ENCODE results near the gene ITPRIP. TPM values are rescaled to one million over a fixed set of nuclear protein-coding genes. Genes with fewer than 3 reads are reported as not detected.

Gene ITPRIP
- total and polyA plus RNA-seq, 11 donors: 18.4 to 90.2 (median 27.7) TPM

- H3K27ac ChIP-seq: no peak overlapping the region
- DNase-seq (no peak), ATAC-seq (no peak)
- peaks cover 0 to 14% (median 4%) of the 10 kb centered on the region in 9 donors for H3K27me3 ChIP-seq
- 94 to 97% (median 95%) methylated on average over 3 of the region's 3 CpGs for WGBS, 4 donors
- no peaks in the 10 kb centered on the region for H3K36me3 ChIP-seq
- no peak for TF ChIP-seq CTCF (IDR thresholded peaks at IDR 0.05)
- TF ChIP-seq POLR2A (IDR thresholded peaks at IDR 0.05): no peak
- intact Hi-C loops (cut with DNase I): no loop called here
- no peak overlapping the region for H3K4me3 ChIP-seq
- H3K4me1 ChIP-seq: peaks cover 0 to 4% (median 0%) of the 10 kb centered on the region in 12 donors
- no peaks in the 10 kb centered on the region for H3K9me3 ChIP-seq
Observed at GRCh38 chr10:104279550-104280259, 58.6 kb downstream of the ITPRIP start.

DNA sequence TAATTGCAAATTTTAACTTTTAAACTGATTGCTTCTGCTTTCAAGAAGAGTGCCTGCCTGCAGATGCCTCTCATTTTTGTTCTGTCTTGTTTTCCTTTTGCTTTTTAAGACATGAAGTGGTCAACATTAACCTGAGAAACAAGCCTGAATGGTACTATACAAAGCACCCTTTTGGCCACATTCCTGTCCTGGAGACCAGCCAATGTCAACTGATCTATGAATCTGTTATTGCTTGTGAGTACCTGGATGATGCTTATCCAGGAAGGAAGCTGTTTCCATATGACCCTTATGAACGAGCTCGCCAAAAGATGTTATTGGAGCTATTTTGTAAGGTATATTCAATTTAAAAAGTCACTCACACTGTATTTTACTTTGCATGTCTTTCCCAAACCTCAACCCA lies 60.5 kb downstream of the ITPRIP start:
- H3K36me3 ChIP-seq: no peaks in the 10 kb centered on the region
- WGBS, 4 donors: 60 to 78% (median 71%) methylated on average over 2 of the region's 2 CpGs
- no peak overlapping the region for H3K4me3 ChIP-seq
- TF ChIP-seq CTCF (IDR thresholded peaks at IDR 0.05): no peak
- TF ChIP-seq POLR2A (IDR thresholded peaks at IDR 0.05): no peak
- ATAC-seq (no peak), DNase-seq (no peak)
- H3K9me3 ChIP-seq: no peaks in the 10 kb centered on the region
- intact Hi-C loops (cut with DNase I): no loop called here
- peaks cover 0 to 7% (median 0%) of the 10 kb centered on the region in 12 donors for H3K4me1 ChIP-seq
- H3K27me3 ChIP-seq: peaks cover 0 to 14% (median 4%) of the 10 kb centered on the region in 9 donors
- no peak overlapping the region for H3K27ac ChIP-seq

- Histone ChIP-seq H3K4me3 (no peak overlapping the region), H3K27me3 (peaks cover 0 to 14% (median 4%) of the 10 kb centered on the region in 9 donors), H3K36me3 (no peaks in the 10 kb centered on the region), H3K27ac (no peak overlapping the region), H3K4me1 (peaks cover 0 to 7% (median 0%) of the 10 kb centered on the region in 12 donors), H3K9me3 (no peaks in the 10 kb centered on the region)
- DNase-seq (no peak), ATAC-seq (no peak)
- no peak for TF ChIP-seq CTCF (IDR thresholded peaks at IDR 0.05)
- TF ChIP-seq POLR2A (IDR thresholded peaks at IDR 0.05): no peak
- intact Hi-C loops (cut with DNase I): no loop called here
- 54 to 67% (median 56%) methylated on average over 1 of the region's 1 CpG for WGBS, 4 donors
Observed at GRCh38 chr10:104276192-104276591, 62.1 kb downstream of the ITPRIP start.

- H3K36me3 ChIP-seq: no peaks in the 10 kb centered on the region
- DNase-seq (peak in 3 of 5 donors; percentile 41 to 65 (median 44)), ATAC-seq (peak; percentile 55 to 82 (median 72))
- H3K27ac ChIP-seq: no peak overlapping the region
- peaks cover 0 to 7% (median 0%) of the 10 kb centered on the region in 12 donors for H3K4me1 ChIP-seq
- H3K27me3 ChIP-seq: peaks cover 0 to 14% (median 4%) of the 10 kb centered on the region in 9 donors
- H3K9me3 ChIP-seq: no peaks in the 10 kb centered on the region
- WGBS, 4 donors: 21 to 35% (median 27%) methylated on average over 41 to 42 of the region's 42 CpGs
- peak overlapping the region in 1 of 12 donors; percentile 12 for H3K4me3 ChIP-seq
- intact Hi-C loops (cut with DNase I): loop anchor here in 1 of 10 donors (5.0 kb wide), 1 partner anchor 77 kb away; the partner anchor contains the start of gene CFAP58
- TF ChIP-seq POLR2A (IDR thresholded peaks at IDR 0.05): no peak
- TF ChIP-seq CTCF (IDR thresholded peaks at IDR 0.05): peak; percentile 57 to 86 (median 72)
Observed at GRCh38 chr10:104274762-104275721, 63.2 kb downstream of the ITPRIP start.
